Measurements from ENCODE around the gene ZSCAN2.

DNA sequence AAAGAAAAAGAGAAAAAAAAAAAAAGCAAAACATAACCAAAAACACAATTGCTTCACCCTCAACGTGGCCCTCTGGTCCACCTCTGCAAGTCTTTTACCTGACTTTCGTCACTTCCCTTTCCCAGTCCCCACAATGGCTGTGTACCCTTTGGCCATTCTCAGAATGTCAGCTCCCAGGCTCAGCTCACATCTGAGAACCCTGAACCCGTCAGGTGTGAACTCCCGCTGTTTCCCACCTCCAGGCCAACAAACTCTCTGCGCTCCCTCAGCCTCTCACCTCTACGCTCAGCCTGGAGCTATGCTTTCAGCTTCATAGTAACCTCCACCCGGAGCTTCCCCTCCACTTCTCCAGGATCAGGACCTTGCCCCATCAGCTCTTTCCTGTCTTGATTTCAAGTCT lies 23.6 kb downstream of the ZSCAN2 start:
- TF ChIP-seq, protein P1, sequence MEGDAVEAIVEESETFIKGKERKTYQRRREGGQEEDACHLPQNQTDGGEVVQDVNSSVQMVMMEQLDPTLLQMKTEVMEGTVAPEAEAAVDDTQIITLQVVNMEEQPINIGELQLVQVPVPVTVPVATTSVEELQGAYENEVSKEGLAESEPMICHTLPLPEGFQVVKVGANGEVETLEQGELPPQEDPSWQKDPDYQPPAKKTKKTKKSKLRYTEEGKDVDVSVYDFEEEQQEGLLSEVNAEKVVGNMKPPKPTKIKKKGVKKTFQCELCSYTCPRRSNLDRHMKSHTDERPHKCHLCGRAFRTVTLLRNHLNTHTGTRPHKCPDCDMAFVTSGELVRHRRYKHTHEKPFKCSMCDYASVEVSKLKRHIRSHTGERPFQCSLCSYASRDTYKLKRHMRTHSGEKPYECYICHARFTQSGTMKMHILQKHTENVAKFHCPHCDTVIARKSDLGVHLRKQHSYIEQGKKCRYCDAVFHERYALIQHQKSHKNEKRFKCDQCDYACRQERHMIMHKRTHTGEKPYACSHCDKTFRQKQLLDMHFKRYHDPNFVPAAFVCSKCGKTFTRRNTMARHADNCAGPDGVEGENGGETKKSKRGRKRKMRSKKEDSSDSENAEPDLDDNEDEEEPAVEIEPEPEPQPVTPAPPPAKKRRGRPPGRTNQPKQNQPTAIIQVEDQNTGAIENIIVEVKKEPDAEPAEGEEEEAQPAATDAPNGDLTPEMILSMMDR (conservative IDR thresholded peaks at IDR 0.05), result no peak
- no peak for TF ChIP-seq ZFX (IDR thresholded peaks at IDR 0.05)
